Measurements from ENCODE around the gene HOXA9.

- TF ChIP-seq USF2 (IDR thresholded peaks at IDR 0.05; ENCODE audit: borderline replicate concordance, low read depth, low read length) (no peak), CTCF (IDR thresholded peaks at IDR 0.05) (no peak), TAF1 (IDR thresholded peaks at IDR 0.05; ENCODE audit: borderline replicate concordance, low read depth, low read length) (no peak), REST (IDR thresholded peaks at IDR 0.05; ENCODE audit: low read depth, low read length) (no peak), PBX3 (IDR thresholded peaks at IDR 0.05) (no peak), YY1 (IDR thresholded peaks at IDR 0.05; ENCODE audit: low read depth) (no peak)
These were observed 16.5 kb upstream of the HOXA9 start for GRCh38 chr7:27181795-27182275.
